OCI-LY3 (cell line): Measurements from ENCODE around the gene LSP1.

ENCODE experiments used
- CTCF ChIP-seq: fragments of 200-600, 300-600 bp; sonication (generic); IDR thresholded peaks from 2 replicates; pipeline ENCODE4 v1.5.1; 2014; ENCODE audit warnings: antibody characterized with exemption, low read length, low read depth
- EZH2phosphoT487 ChIP-seq: fragments of 200-600 bp; shearing (Covaris generic); IDR thresholded peaks from 2 replicates; pipeline ENCODE4 v1.6.1; 2018; ENCODE audit warnings: antibody characterized with exemption, mixed run types, low read depth

GRCh38 chr11:1839924-1840779 lies 12.7 kb upstream of the LSP1 start:
- TF ChIP-seq CTCF (no peak; the same call in 1 of the 2 replicates), EZH2phosphoT487 (no peak)
